SK-MEL-5 (cell line): Measurements from ENCODE around the gene UBE2E2. TPM values are rescaled to one million over a fixed set of nuclear protein-coding genes. Genes with fewer than 3 reads are reported as not detected.

Experiments
- DNase-seq: peaks from one replicate; pipeline ENCODE4 v3.0.0-alpha.2; 2016; ENCODE audit warnings: low read depth, low spot score
- in situ Hi-C: cut with HindIII; loops from 2 replicates; pipeline ENCODE4 v1.10.0; 2016; ENCODE audit warnings: low sequenced_read_pairs, high pct_unique_total_duplicates, low pct_unique_long_range_greater_than_20kb
- total RNA-seq: library from RNA; depleted of rRNA; stranded (reverse); fragments of >200 nt; shearing (Covaris generic); gene quantifications from 2 replicates; pipeline ENCODE4 v1.2.3, GENCODE V29; 2014

UBE2E2 gene
- total RNA-seq, 1 experiment from 2014 or later, result 33.3 TPM

- in situ Hi-C loops, result no loop called here
- DNase-seq, result no peak
Observed at GRCh38 chr3:23437484-23438145, 234.5 kb downstream of the UBE2E2 start.

DNA sequence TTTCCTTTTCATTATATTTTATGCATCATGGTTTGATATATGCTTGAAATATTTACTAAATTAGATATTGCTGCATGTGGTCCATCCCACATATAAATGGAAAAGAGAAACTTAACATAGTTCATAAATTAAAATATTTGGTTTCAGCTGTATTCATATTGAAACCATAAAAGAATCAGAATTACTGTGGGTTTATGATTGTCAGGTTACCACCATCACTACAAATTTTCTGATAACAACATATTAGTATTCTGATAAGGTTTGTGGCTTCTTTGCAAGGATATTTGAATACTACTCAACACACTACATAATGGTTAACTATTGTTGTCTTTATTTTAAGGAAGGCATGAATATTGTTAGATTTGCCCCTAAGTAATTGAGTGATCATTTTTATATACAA lies 235.5 kb downstream of the UBE2E2 start:
- no peak for DNase-seq
- in situ Hi-C loops, result no loop called here

- DNase-seq, result no peak
- in situ Hi-C loops, result no loop called here
Observed at GRCh38 chr3:23439080-23439479, 236.0 kb downstream of the UBE2E2 start.

- in situ Hi-C loops, result no loop called here
- DNase-seq, result no peak
Observed at GRCh38 chr3:23440416-23441294, 237.5 kb downstream of the UBE2E2 start.

GRCh38 chr3:23442598-23443383 lies 239.7 kb downstream of the UBE2E2 start:
- DNase-seq, result no peak
- in situ Hi-C loops, result no loop called here

GRCh38 chr3:23444386-23444785 lies 241.3 kb downstream of the UBE2E2 start:
- no peak for DNase-seq
- in situ Hi-C loops, result no loop called here

DNA sequence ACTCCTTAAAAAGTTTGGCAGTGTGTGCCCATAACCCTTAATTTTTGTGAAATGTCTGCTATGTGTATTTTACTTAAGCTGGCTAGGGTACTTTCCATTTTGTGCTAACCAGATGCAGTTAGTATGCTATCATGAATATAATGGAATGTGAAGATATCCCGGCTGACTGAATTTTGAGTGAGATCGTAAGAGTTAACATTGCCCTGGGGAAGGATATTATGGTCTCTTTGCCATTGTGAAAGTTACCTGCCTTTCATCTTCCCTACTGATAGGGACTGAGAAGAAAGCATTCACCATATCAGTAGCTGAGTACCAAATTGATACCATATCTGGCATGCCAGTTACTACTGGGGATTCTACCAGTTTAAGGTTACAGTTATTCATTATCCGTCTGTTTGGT lies 243.2 kb downstream of the UBE2E2 start:
- no peak for DNase-seq
- in situ Hi-C loops, result no loop called here

DNA sequence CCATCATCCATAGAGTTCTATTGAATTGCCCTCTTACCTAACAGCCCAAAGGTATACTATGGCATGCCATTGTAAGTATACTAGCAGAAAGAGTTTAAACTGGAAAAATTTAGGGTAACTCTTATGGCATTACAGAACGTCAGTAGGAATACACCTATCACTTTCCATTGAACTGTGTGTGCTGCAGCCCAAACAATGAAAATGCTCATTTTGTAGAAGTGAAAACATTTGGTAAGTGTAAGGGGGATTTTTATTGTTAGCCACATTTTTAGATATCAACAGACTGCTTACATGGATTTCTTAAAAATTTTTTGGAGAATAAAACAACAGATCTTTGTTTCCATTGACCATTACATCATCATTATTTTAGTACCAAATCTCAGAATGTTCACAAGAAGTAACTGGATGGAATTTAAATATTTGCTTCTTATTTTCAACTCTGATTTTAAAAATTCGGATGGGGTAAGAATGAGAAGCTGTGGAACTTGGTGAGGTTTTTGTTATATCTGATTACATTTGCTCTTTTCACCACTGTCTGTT lies 245.9 kb downstream of the UBE2E2 start:
- in situ Hi-C loops, result no loop called here
- no peak for DNase-seq

DNA sequence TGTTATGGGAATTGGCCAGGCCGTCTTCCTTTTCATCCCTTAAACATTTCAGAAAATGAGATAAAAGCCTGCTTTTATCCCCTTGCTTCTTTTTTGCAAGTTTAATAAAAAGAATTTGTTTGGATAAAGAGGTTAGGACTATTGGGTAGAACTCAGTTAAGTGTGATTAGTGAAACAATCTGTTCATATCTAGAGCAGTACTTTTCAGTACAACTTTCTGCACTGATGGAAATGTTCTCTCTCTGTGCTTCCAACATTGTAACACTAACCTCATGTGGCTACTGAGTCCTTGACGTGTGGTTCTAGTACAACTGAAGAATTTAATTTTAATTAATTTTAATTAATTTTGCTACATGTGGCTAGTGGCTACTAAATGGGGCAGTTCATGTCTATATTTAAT lies 246.9 kb downstream of the UBE2E2 start:
- in situ Hi-C loops, result no loop called here

GRCh38 chr3:23450806-23451205 lies 247.7 kb downstream of the UBE2E2 start:
- DNase-seq, result no peak
- in situ Hi-C loops, result no loop called here

More for the DNA sequence above, 246.9 kb downstream of the UBE2E2 start:
- DNase-seq, result no peak

- DNase-seq, result no peak
- in situ Hi-C loops, result no loop called here
Observed at GRCh38 chr3:23452408-23452807, 249.3 kb downstream of the UBE2E2 start.

- in situ Hi-C loops, result no loop called here
- DNase-seq, result no peak
Observed at GRCh38 chr3:23455084-23455483, 252.0 kb downstream of the UBE2E2 start.

GRCh38 chr3:23455775-23456174 lies 252.6 kb downstream of the UBE2E2 start:
- in situ Hi-C loops, result no loop called here
- DNase-seq, result no peak

GRCh38 chr3:23457697-23458096 lies 254.6 kb downstream of the UBE2E2 start:
- no peak for DNase-seq
- in situ Hi-C loops, result no loop called here

- in situ Hi-C loops, result no loop called here
- no peak for DNase-seq
Observed at GRCh38 chr3:23459465-23459864, 256.3 kb downstream of the UBE2E2 start.

DNA sequence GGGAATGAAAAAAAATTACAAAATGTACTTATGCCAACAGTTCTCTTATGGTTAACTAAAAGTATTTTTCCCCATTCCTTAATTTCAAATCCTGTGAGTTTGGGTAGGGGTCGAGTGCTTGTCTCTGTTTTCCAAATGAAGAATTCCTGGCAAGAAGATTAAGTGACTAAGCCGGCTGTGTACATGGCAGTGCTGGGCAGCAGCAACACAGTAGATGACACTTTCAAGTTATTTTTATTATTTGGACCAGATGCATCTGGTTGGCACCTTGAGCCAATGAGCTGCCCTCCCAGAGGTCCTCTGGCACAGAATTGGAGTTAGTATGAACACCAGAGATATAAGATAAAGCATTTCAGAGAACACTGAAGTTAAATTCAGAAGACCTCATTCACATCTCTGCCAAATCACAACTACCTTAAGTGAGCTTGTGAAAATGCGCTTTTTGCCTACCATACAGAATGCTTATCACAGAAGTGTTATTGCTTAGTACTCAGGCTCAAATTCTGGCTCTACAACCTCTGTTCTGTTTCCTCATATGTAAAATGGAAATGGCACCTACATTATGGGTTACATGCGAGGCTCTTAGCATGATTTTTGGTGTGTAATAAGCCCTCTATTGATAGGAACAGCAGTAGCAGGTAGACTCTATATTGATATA lies 256.9 kb downstream of the UBE2E2 start:
- no peak for DNase-seq
- in situ Hi-C loops, result no loop called here

- in situ Hi-C loops, result no loop called here
- no peak for DNase-seq
Observed at GRCh38 chr3:23461069-23461468, 257.9 kb downstream of the UBE2E2 start.

DNA sequence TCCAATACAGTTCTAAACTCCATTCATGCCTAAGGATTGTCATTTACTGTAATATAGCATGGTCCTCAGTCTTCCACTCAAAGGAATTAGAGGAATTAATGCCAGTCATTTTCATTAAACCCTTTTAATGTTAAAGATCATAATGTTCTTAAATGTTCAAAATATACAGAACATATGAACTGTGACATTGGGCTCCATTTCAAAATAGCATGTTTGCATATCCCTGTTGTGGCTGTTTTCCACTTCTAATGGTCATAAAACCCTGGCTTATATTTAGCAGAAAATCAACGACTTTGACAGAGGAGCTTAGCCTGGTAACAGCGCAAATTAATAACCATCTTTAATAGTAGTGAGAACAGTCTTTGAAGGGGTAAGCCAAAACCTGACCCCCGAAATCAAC lies 260.7 kb downstream of the UBE2E2 start:
- DNase-seq, result no peak
- in situ Hi-C loops, result no loop called here
